ENCODE results near the gene ATP2A1.

ATP2A1 gene

GRCh38 chr16:28879261-28879840, 1.1 kb downstream of the ATP2A1 start:
- Histone ChIP-seq H3K79me2 (ENCODE audit: insufficient read depth, low read length) (no peaks in the 10 kb centered on the region), H3K9me3 (ENCODE audit: low read length) (no peaks in the 10 kb centered on the region), H3K9ac (ENCODE audit: low read length) (peak overlapping the region; percentile 74), H3K4me2 (ENCODE audit: low read length) (peak overlapping the region; percentile 74), H3K4me3 (ENCODE audit: low read depth, low read length, poor library complexity, severe bottlenecking) (peak overlapping the region; percentile 65), H2AFZ (ENCODE audit: low read length) (no peak overlapping the region), H3K9me2 (ENCODE audit: low read depth, low read length) (no peaks in the 10 kb centered on the region), H3K27ac (ENCODE audit: low read depth, low read length, poor library complexity, severe bottlenecking) (no peak overlapping the region), H4K20me1 (ENCODE audit: insufficient read depth, low read length) (no peaks in the 10 kb centered on the region), H3K4me1 (ENCODE audit: insufficient read depth, low read length, severe bottlenecking) (peaks cover 18% of the 10 kb centered on the region), H3K36me3 (ENCODE audit: insufficient read depth, low read length) (peaks cover 3% of the 10 kb centered on the region; the same call in 1 of the 2 replicates), H3F3A (ENCODE audit: insufficient read depth, low read length) (no peaks in the 10 kb centered on the region), H3K27me3 (ENCODE audit: insufficient read depth, low read length) (no peaks in the 10 kb centered on the region)
- TF ChIP-seq CTCF (IDR thresholded peaks at IDR 0.05; ENCODE audit: low read length), result no peak
- no peak for TF ChIP-seq EZH2 (IDR thresholded peaks at IDR 0.05; ENCODE audit: borderline replicate concordance, low read length)

DNA sequence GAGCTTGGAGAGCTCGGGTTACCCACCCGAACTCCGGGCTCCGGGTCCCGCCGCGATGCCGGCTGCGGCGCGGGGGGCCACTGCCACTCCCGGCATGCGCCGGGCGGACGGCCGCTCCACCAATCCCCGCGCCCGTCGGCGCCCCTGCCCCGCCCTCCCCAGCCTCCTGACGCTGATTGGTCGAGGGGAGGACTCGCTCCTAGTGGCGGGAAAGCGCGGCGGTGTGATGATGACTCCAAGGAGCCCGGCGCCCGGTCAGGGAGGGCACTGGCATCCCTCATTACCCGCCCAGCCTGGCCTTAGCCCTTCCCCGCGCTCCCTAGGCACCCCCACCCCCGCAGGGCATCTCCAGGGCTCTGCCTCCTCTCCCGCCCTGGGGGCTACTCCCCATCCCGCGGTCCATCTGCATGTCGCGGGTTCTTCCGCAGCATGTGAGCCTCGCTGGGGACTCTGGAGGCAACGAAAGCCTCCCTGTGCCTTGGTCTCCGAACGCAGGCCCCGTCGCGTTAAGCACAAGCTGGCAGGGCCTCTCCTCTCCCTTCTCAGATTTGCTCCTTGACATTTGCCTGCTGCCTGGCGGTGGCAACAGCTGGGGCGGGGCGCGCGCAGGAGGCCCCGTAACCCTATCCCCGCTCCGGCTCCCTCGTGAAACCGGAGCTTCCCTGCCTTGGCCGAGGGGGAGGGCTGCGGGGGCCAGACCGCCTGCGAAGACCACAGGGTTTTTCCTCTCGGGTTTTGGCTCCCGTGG, 1.7 kb downstream of the ATP2A1 start:
- H3K4me2 ChIP-seq (ENCODE audit: low read length), result peak overlapping the region; percentile 74
- peak overlapping the region; percentile 65 for H3K4me3 ChIP-seq (ENCODE audit: low read depth, low read length, poor library complexity, severe bottlenecking)
- peaks cover 18% of the 10 kb centered on the region for H3K4me1 ChIP-seq (ENCODE audit: insufficient read depth, low read length, severe bottlenecking)
- H3K9me2 ChIP-seq (ENCODE audit: low read depth, low read length), result no peaks in the 10 kb centered on the region
- H3K79me2 ChIP-seq (ENCODE audit: insufficient read depth, low read length), result no peaks in the 10 kb centered on the region
- no peak overlapping the region for H3K27ac ChIP-seq (ENCODE audit: low read depth, low read length, poor library complexity, severe bottlenecking)
- no peaks in the 10 kb centered on the region for H3K9me3 ChIP-seq (ENCODE audit: low read length)
- no peaks in the 10 kb centered on the region for H3K27me3 ChIP-seq (ENCODE audit: insufficient read depth, low read length)
- TF ChIP-seq EZH2 (IDR thresholded peaks at IDR 0.05; ENCODE audit: borderline replicate concordance, low read length) (no peak), CTCF (IDR thresholded peaks at IDR 0.05; ENCODE audit: low read length) (no peak)
- no peaks in the 10 kb centered on the region for H3F3A ChIP-seq (ENCODE audit: insufficient read depth, low read length)
- H2AFZ ChIP-seq (ENCODE audit: low read length), result no peak overlapping the region
- H3K9ac ChIP-seq (ENCODE audit: low read length), result peak overlapping the region; percentile 74
- no peaks in the 10 kb centered on the region for H4K20me1 ChIP-seq (ENCODE audit: insufficient read depth, low read length)
- no peaks in the 10 kb centered on the region for H3K36me3 ChIP-seq (ENCODE audit: insufficient read depth, low read length)

GRCh38 chr16:28880589-28880915, 2.3 kb downstream of the ATP2A1 start:
- no peaks in the 10 kb centered on the region for H3K36me3 ChIP-seq (ENCODE audit: insufficient read depth, low read length)
- H3K9ac ChIP-seq (ENCODE audit: low read length), result no peak overlapping the region
- H3F3A ChIP-seq (ENCODE audit: insufficient read depth, low read length), result no peaks in the 10 kb centered on the region
- no peak overlapping the region for H3K27ac ChIP-seq (ENCODE audit: low read depth, low read length, poor library complexity, severe bottlenecking)
- no peaks in the 10 kb centered on the region for H3K9me3 ChIP-seq (ENCODE audit: low read length)
- peak overlapping the region; percentile 74; the same call in 1 of the 2 replicates for H3K4me2 ChIP-seq (ENCODE audit: low read length)
- no peak for TF ChIP-seq CTCF (IDR thresholded peaks at IDR 0.05; ENCODE audit: low read length)
- TF ChIP-seq EZH2 (IDR thresholded peaks at IDR 0.05; ENCODE audit: borderline replicate concordance, low read length), result no peak
- H3K9me2 ChIP-seq (ENCODE audit: low read depth, low read length), result no peaks in the 10 kb centered on the region
- H3K4me3 ChIP-seq (ENCODE audit: low read depth, low read length, poor library complexity, severe bottlenecking), result peak overlapping the region; percentile 65
- no peak overlapping the region for H2AFZ ChIP-seq (ENCODE audit: low read length)
- H3K79me2 ChIP-seq (ENCODE audit: insufficient read depth, low read length), result no peaks in the 10 kb centered on the region
- no peaks in the 10 kb centered on the region for H3K27me3 ChIP-seq (ENCODE audit: insufficient read depth, low read length)
- peaks cover 18% of the 10 kb centered on the region for H3K4me1 ChIP-seq (ENCODE audit: insufficient read depth, low read length, severe bottlenecking)
- H4K20me1 ChIP-seq (ENCODE audit: insufficient read depth, low read length), result no peaks in the 10 kb centered on the region
